ENCODE measurements around the gene VNN1.
"Not testable (repeated sequence)": the region's sequence is repeated elsewhere in the genome, so short reads cannot be mapped to it uniquely, and the experiment has no call there.

VNN1 gene

DNA sequence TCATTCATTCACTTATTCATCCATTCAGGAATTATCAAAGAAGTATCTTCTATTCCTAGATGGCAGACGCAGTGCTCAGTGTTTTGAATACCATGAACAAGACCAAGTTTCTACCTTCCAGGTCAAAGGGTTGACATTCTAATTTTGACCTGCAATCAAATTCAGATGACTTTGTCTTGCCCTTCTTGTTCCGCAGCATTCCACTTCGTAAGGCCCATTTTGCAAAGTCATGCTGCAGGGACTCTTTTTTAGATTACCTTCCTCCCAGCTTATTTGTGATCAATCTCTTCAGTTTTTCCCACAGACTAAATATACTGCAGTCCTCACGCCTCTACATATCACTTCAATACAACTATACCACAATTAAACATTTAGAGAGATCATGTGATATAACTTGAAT is 47.7 kb downstream of the VNN1 start:
- DNase-seq, result no peak

DNA sequence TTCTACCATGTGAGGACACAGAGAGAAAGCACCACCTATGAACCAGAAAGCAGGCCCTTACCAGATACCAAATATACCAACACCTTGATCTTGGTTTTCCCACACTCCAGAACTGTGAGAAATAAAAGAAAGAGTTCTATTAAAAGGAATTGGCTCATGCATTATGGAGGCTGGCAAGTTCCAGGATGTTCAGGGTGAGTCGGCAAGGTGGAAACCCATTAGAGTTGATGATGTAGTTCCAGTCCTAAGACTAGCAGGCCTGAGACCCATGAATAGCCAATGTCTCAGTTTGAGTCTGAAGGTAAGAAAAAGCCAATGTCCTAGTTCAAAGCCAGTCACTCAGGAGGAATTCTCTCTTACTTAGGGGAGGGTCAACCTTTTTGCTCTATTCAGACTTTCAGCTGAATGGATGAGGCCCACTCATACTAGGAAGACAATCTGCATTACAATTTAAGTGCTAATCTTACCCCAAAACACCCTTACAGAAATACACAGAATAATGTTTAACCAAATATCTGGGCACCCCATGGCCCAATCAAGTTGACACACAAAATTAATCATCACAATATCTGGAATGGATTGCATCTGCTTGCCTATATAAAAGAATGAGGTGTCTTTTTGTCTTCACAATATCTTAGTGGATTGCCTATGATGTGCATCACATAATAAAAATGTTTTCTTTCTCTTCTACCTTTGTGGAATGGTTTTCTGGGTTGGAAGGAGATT is 49.4 kb downstream of the VNN1 start:
- DNase-seq, result no peak

DNA sequence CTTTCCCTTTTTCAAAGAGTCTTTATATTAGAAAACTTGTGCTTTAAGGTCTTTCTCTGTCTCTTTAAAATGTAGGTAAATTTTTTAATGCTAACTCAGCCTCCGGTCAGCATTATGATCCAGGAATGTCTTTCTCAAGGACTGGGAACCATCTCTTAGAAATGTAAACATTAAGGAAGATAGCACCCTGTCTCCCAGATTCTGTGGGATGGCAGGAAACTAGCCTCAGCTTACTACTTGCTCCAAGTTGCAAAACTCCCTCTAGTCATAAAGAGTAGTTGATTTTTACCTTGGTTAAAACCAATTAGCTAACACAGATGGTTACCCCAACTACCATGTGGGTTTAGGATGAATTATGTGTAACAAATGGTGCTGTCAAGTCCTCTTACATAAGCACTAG is 50.2 kb downstream of the VNN1 start:
- no peak for DNase-seq

DNA sequence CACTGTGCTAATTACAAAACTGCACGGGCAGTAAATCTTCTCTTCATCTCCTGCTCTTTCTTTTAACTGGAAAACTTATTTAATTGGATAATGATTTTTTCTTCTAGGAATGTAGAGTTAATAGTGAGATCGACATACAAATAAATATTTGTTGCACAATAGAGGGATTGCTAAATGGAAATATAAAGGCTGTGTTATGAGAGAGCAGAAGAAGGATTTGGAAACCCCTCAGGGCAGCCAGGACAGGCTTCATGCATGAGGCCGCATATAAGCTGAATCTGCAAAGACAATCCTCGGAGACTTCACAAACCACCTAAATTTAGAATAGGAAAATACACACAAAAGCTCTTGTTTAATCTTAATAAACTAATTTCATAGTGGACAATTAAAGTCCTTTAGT is 51.9 kb downstream of the VNN1 start:
- DNase-seq, result no peak

DNA sequence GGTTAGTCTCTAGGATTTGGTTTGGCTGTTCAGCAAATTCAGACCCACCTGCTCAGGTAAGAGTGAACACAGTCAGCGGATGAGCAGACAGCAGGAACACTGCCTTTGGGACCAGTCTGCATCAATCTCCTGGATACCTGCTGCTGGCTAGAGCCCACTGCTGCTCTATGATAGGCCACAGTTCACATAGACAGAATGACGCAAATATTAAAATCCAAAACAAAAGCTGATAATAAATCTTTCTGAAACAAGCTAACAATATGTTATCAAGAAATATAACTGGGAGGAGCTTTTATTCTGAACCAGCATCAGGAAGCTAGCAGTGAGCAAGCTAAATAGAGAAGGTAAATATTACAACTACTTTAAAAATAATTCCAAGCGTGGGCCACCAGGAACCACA is 54.8 kb downstream of the VNN1 start, which contains the start of gene TAAR1:
TSS of gene TAAR1 (minus strand) at position 101 of the 400 bp plus-strand sequence. CDS start 13,179 bp downstream, outside the sequence.
- no peak for DNase-seq

DNA sequence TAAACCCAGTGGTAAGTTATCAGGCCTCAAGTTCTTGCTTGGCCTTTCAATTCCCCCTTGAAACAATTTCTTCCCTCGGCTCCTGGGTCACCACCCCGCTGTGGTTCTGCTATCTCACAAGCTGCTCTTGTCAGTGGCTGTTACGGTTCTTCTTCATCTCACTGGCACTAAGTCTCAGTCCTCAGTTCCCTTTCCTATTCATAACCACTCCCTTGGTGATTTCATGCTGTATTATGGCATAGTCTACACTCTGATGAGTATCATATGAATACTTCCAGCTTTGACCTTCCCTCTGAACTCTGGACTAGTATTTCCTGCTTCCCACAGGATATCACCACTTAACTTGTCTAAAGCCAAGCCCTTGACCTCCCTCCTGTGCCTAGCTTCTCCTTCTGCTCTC is 62.8 kb downstream of the VNN1 start:
- DNase-seq, result no peak

DNA sequence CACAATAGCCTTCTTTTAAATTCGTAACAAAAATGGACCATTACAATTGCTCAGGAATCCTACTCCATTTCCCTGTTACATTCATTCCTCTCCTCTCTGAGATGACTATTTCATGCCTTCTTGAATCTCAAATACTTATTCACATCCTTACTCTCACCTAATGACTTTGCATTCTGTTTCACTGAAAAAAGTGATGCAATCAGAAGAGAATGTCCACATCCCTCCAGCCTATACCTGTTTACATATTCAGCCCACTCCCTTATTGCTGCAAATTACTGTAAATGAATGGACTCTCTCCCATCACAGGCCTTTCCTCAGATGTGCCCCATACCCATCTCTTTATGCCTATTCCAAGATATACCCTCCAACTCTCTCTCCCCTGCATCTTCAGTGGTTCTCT is 63.4 kb downstream of the VNN1 start:
- DNase-seq, result no peak

DNA sequence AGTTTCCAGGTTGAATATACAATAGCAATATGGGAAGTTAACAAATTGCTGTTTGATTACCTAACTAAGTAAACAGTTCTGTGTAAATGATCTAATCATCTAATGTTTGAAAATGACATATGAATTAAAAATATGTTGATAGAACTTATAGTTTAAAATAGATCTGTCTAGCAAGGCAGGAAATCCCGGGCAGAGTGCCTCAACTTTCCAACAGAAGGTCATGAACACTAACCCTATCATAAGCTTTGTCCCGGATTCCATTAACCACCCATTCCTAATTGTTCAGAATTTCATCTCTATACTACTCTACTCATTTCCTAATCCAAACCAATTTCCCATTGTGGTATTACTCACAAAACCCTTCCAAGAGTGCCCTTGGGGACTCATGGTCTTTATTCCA is 65.0 kb downstream of the VNN1 start:
- DNase-seq, result no peak

DNA sequence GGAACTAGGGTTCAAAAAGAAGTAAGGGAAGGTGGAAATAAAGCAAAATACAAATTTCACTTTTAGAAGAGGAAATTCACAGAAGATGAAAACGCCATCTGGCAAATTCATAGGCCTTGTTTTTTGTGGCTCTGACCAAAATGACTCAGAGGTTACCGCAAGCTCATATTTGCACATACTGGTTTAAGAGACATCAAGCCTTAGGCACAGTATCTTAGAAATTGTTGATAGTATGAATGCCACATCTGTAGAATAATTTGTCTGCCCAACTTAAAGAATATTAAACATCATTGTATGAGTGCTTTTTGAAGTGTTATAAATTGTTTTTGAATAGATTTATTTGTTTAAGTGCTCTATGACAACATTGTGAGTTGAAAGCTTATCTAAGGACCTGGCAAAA is 65.5 kb downstream of the VNN1 start:
- no peak for DNase-seq

DNA sequence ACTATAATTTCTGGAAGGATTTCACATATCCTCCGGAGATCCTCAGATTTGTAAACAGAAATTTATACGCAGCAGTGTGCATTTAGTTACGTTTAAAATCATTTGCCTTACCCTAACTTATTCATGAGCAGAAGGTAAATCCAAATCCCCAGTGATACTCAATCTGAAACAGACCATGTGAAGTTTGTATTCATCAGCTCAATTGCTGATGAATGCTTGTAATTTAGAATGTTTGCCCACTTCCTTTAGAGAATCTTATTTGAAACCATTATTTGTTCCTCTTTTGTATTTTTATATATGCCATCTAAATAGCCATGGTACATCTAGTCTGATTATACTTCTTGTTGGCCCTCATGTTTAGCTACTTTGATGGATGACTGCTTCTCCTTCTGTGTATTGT is 70.3 kb downstream of the VNN1 start:
- no peak for DNase-seq

DNA sequence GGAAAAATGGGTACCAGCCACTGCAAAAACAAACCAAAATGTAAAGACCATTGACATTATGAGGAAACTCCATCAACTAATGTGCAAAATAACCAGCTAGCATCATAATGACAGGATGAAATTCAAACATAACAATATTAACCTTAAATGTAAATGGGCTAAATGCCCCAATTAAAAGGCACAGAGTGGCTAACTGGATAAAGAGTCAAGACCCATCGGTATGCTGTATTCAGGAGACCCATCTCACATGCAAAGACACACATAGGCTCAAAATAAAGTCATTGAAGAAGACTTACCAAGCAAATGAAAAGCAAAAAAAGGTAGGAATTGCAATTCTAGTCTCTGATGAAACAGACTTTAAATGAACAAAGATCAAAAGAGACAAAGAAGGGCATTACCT is 76.7 kb downstream of the VNN1 start:
- DNase-seq, result not testable (repeated sequence)

DNA sequence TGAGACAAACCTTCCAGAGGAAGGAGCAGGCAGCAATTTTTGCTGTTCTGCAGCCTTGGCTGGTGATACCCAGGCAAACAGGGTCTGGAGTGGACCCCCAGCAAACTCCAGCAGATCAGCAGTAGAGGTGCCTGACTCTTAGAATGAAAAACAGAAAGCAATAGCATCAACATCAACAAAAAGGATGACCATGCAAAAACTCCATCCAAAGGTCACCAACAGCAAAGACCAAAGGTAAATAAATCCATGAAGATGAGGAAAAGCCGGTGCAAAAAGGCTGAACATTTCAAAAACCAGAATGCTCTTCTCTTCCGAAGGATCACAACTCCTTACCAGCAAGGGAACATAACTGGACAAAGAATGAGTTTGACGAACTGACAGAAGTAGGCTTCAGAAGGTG is 77.9 kb downstream of the VNN1 start:
- not testable (repeated sequence) for DNase-seq

DNA sequence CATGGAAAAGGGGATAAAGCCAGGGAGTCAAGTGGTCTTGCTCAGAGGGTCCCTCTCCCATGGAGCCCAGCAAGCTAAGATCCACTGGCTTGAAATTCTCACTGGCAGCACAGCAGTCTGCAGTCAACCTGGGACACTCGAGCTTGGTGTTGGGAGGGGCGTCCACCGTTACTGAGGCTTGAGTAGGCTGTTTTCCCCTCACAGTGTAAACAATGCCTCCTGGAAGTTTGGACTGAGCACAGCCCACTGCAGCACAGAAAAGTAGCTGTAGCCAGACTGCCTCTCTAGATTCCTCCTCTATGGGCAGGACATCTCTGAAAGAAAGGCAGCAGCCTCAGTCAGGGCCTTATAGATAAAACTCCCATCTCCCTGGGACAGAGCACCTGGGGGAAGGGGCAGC is 78.6 kb downstream of the VNN1 start:
- not testable (repeated sequence) for DNase-seq

DNA sequence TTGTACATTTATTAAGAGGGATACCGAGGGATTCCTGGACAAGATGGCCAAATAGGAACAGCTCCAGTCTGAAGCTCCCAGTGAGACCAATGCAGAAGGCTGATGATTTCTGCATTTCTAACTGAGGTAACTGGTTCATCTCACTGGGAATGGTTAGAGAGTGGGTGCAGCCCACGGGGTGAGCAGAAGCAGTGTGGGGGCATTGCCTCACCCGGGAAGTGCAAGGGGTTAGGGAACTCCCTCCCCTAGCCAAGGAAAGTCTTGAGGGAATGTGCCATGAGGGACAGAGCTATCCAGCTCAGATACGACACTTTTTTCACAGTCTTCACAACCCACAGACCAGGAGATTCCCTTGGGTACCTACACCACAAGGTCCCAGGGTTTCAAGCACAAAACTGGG is 79.1 kb downstream of the VNN1 start:
- DNase-seq, result no peak

DNA sequence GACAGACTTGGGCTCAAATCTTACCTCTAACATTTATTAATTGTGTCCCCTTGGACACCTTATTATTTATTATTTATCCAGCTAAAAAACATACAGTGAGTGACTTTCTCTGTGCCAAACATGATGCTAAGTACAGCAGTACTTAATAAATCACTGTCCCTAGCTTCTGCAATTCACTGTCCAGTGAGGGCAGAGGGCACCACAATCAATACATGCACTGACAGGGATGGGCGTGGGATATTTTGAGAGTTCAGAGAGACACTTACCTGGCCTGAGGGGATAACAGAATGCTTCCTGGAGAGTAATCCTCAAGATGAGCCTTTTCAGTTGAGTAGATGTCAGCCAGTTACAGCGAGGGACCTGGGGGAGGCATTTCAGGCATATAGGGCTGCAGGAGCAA is 80.5 kb downstream of the VNN1 start:
- DNase-seq, result no peak
